HG03521 (cell line): Measurements from ENCODE around the gene TACR1.
A peak's percentile ranks its signal among the peaks of the same experiment; 100 is the strongest.

Source experiments
- ATAC-seq: cut with Tn5 transposase; IDR thresholded peaks from one replicate; pipeline ENCODE4 v1.9.1; 2021; ENCODE audit warnings: mild to moderate bottlenecking, moderate library complexity; ENCODE audit not compliant: unreplicated experiment

The TACR1 gene

GRCh38 chr2:75055142-75055819, 144.0 kb downstream of the TACR1 start:
- no peak for ATAC-seq

- no peak for ATAC-seq
Observed at GRCh38 chr2:75054296-75054695, 145.0 kb downstream of the TACR1 start.

- peak; percentile 82 for ATAC-seq
Observed at GRCh38 chr2:75053484-75054112, 145.7 kb downstream of the TACR1 start.

GRCh38 chr2:75047992-75048625, 151.2 kb downstream of the TACR1 start:
- ATAC-seq = no peak

GRCh38 chr2:75047189-75047991, 151.9 kb downstream of the TACR1 start:
- ATAC-seq = no peak

GRCh38 chr2:75045526-75046050, 153.7 kb downstream of the TACR1 start:
- ATAC-seq = no peak

GRCh38 chr2:75044291-75044690, 155.0 kb downstream of the TACR1 start:
- no peak for ATAC-seq

- no peak for ATAC-seq
Observed at GRCh38 chr2:75042823-75043222, 156.5 kb downstream of the TACR1 start.

GRCh38 chr2:75041731-75042600, 157.4 kb downstream of the TACR1 start:
- ATAC-seq = no peak

GRCh38 chr2:75041226-75041625, 158.1 kb downstream of the TACR1 start:
- no peak for ATAC-seq

GRCh38 chr2:75035444-75036353, 163.6 kb downstream of the TACR1 start:
- ATAC-seq = no peak

- no peak for ATAC-seq
Observed at GRCh38 chr2:75033516-75033915, 165.8 kb downstream of the TACR1 start.

- ATAC-seq = no peak
Observed at GRCh38 chr2:75031906-75032803, 167.2 kb downstream of the TACR1 start.

GRCh38 chr2:75031171-75031570, 168.1 kb downstream of the TACR1 start:
- no peak for ATAC-seq

GRCh38 chr2:75030218-75031009, 168.9 kb downstream of the TACR1 start:
- ATAC-seq = no peak

- ATAC-seq = no peak
Observed at GRCh38 chr2:75027886-75028285, 171.4 kb downstream of the TACR1 start.

GRCh38 chr2:75025633-75026380, 173.5 kb downstream of the TACR1 start:
- ATAC-seq = no peak
